HCT116 (cell line): Measurements from ENCODE around the gene USP12. TPM values are rescaled to one million over a fixed set of nuclear protein-coding genes. Genes with fewer than 3 reads are reported as not detected.

ENCODE experiments used
- ATAC-seq: fragments of 200-7000 bp; cut with Tn5 transposase; 2 replicates; pipeline ENCODE4 v1.9.1; 2020; ENCODE audit warnings: mild to moderate bottlenecking, moderate library complexity
- BruUV-seq: library from RNA; stranded (reverse); fragments of 400-500 nt; replicated peaks from 2 replicates; lab custom pipeline; 2021; lab: Mats Ljungman, UMichigan
- CTCF ChIA-PET: fragments of 300-600 bp; sonication (Branson Sonifier 250); formaldehyde crosslinking; loops from one replicate; lab custom pipeline; 2021; ENCODE audit warnings: antibody characterized with exemption; lab: Charles Lee
- POLR2A ChIA-PET: fragments of 300-600, 350-600 bp; sonication (Branson Sonifier 250); formaldehyde crosslinking; loops from one replicate; lab custom pipeline; 2021; ENCODE audit warnings: antibody characterized with exemption; lab: Charles Lee
- RAD21 ChIA-PET, 2 experiments: fragments of 300-600 bp; sonication (Branson Sonifier 250); formaldehyde crosslinking; loops; one replicate each; lab custom pipeline; 2023; ENCODE audit warnings: low total read pairs in 2 of 2; ENCODE audit not compliant: uncharacterized antibody in 2 of 2, unreplicated experiment in 2 of 2, low non-redundant PET in 1 of 2; lab: Charles Lee
- DNase-seq: peaks from one replicate; pipeline ENCODE4 v3.0.0-alpha.2; 2010; ENCODE audit warnings: low read depth, low spot score
- H2AFZ ChIP-seq: fragments of 200-600 bp; shearing (Covaris generic), sonication (generic); 2 replicates; pipeline ENCODE4 v1.6.1; 2017; ENCODE audit warnings: low read depth, mixed run types, mixed read lengths, antibody characterized with exemption, low read length; ENCODE audit not compliant: poor library complexity, severe bottlenecking
- H3K27ac ChIP-seq: 2 replicates; pipeline ENCODE4 v1.5.1; 2012; ENCODE audit warnings: low read depth, low read length
- H3K27me3 ChIP-seq: fragments of 200-600 bp; sonication (generic); 2 replicates; pipeline ENCODE4 v1.6.1; 2016; ENCODE audit warnings: mixed run types, low read length, mixed read lengths; ENCODE audit not compliant: insufficient read depth
- H3K36me3 ChIP-seq, 2 experiments: fragments of 200-500 bp in 1 of 2; fragments of 200-600 bp in 1 of 2; sonication (Bioruptor generic) in 1 of 2; sonication (generic) in 1 of 2; 2 replicates each; pipeline versions ENCODE4 v1.5.1 to v1.6.1; 2014 to 2016; ENCODE audit warnings: low read length in 2 of 2, inconsistent platforms in 1 of 2, mixed read lengths in 1 of 2, mixed run types in 1 of 2; ENCODE audit not compliant: insufficient read depth in 2 of 2, control insufficient read depth in 1 of 2
- H3K4me1 ChIP-seq, 2 experiments: fragments of 200-600 bp in 1 of 2; sonication (generic) in 1 of 2; 2 replicates each; pipeline versions ENCODE4 v1.5.1 to v1.6.1; 2012 to 2017; ENCODE audit warnings: low read length in 2 of 2, inconsistent platforms in 1 of 2, mild to moderate bottlenecking in 1 of 2, mixed read lengths in 1 of 2, mixed run types in 1 of 2, moderate library complexity in 1 of 2; ENCODE audit not compliant: insufficient read depth in 2 of 2, control insufficient read depth in 1 of 2
- H3K4me2 ChIP-seq: fragments of 200-600 bp; sonication (generic); 2 replicates; pipeline ENCODE4 v1.6.1; 2017; ENCODE audit warnings: mixed run types, low read length, mixed read lengths
- H3K4me3 ChIP-seq, 2 experiments: fragments of 200-600 bp in 1 of 2; sonication (generic) in 1 of 2; replicated peaks in 1 of 2; 2 replicates each; pipeline ENCODE4 v1.5.1; 2011 to 2016; ENCODE audit warnings: low read length in 2 of 2, control low read depth in 1 of 2, low read depth in 1 of 2, mild to moderate bottlenecking in 1 of 2, mixed read lengths in 1 of 2, mixed run types in 1 of 2
- H3K79me2 ChIP-seq: fragments of 200-600 bp; sonication (generic); 2 replicates; pipeline ENCODE4 v1.6.1; 2017; ENCODE audit warnings: mild to moderate bottlenecking, mixed run types, low read length, moderate library complexity, mixed read lengths; ENCODE audit not compliant: insufficient read depth
- H3K9ac ChIP-seq: fragments of 200-600 bp; sonication (generic); 2 replicates; pipeline ENCODE4 v1.6.1; 2016; ENCODE audit warnings: low read length, mixed read lengths
- H3K9me2 ChIP-seq: fragments of 200-600 bp; sonication (generic), shearing (Covaris generic); 2 replicates; pipeline ENCODE4 v1.6.1; 2017; ENCODE audit warnings: mixed run types, mild to moderate bottlenecking, moderate library complexity; ENCODE audit not compliant: insufficient read depth
- H3K9me3 ChIP-seq, 2 experiments: fragments of 200-500 bp in 1 of 2; fragments of 200-600 bp in 1 of 2; sonication (Bioruptor generic) in 1 of 2; sonication (generic) in 1 of 2; 2 replicates each; pipeline ENCODE4 v1.6.1; 2014 to 2017; ENCODE audit warnings: low read length in 2 of 2, mixed read lengths in 2 of 2, inconsistent platforms in 1 of 2, low read depth in 1 of 2, mild to moderate bottlenecking in 1 of 2, mixed run types in 1 of 2, moderate library complexity in 1 of 2; ENCODE audit not compliant: control insufficient read depth in 1 of 2, insufficient read depth in 1 of 2
- H4K20me1 ChIP-seq: fragments of 200-600 bp; sonication (generic), shearing (Covaris generic); 2 replicates; pipeline ENCODE4 v1.6.1; 2017; ENCODE audit warnings: mixed run types, mild to moderate bottlenecking, moderate library complexity; ENCODE audit not compliant: insufficient read depth
- ATF3 ChIP-seq: IDR thresholded peaks from 2 replicates; pipeline ENCODE4 v1.6.1; 2012
- CBX3 ChIP-seq: IDR thresholded peaks from 2 replicates; pipeline ENCODE4 v1.6.1; 2012; ENCODE audit warnings: low read depth
- CEBPB ChIP-seq: IDR thresholded peaks from 2 replicates; pipeline ENCODE4 v1.6.1; 2012; ENCODE audit warnings: low read depth
- EGR1 ChIP-seq: IDR thresholded peaks from 2 replicates; pipeline ENCODE4 v1.6.1; 2012; ENCODE audit warnings: low read depth
- ELF1 ChIP-seq: IDR thresholded peaks from 2 replicates; pipeline ENCODE4 v1.6.1; 2012; ENCODE audit warnings: low read depth, borderline replicate concordance
- EZH2 ChIP-seq: fragments of 200-600 bp; sonication (generic); IDR thresholded peaks from 2 replicates; pipeline ENCODE4 v1.6.1; 2017; ENCODE audit warnings: antibody characterized with exemption, mixed run types
- EZH2phosphoT487 ChIP-seq: fragments of 200-600 bp; IDR thresholded peaks from 2 replicates; pipeline ENCODE4 v1.6.1; 2018; ENCODE audit warnings: antibody characterized with exemption, borderline replicate concordance
- FOSL1 ChIP-seq: IDR thresholded peaks from 2 replicates; pipeline ENCODE4 v1.6.1; 2012; ENCODE audit warnings: low read depth
- JUND ChIP-seq: IDR thresholded peaks from 2 replicates; pipeline ENCODE4 v1.6.1; 2012
- POLR2A ChIP-seq: IDR thresholded peaks from 2 replicates; pipeline ENCODE4 v1.7.0; 2011; ENCODE audit warnings: borderline replicate concordance; ENCODE audit not compliant: insufficient read depth, insufficient read length; ENCODE audit errors: extremely low read depth
- POLR2AphosphoS5 ChIP-seq: IDR thresholded peaks from 2 replicates; pipeline ENCODE4 v1.6.1; 2011; ENCODE audit warnings: mild to moderate bottlenecking, low read depth, low read length, moderate library complexity
- RAD21 ChIP-seq: IDR thresholded peaks from 2 replicates; pipeline ENCODE4 v1.6.1; 2012; ENCODE audit warnings: low read depth, mild to moderate bottlenecking
- SP1 ChIP-seq: IDR thresholded peaks from 2 replicates; pipeline ENCODE4 v1.6.1; 2012; ENCODE audit warnings: low read depth
- SRF ChIP-seq: IDR thresholded peaks from 2 replicates; pipeline ENCODE4 v1.6.1; 2012; ENCODE audit warnings: low read depth
- TCF7L2 ChIP-seq: IDR thresholded peaks from 2 replicates; pipeline ENCODE4 v1.7.0; 2011; ENCODE audit warnings: borderline replicate concordance, inconsistent platforms; ENCODE audit not compliant: insufficient read depth, insufficient read length; ENCODE audit errors: extremely low read depth
- YY1 ChIP-seq: IDR thresholded peaks from 2 replicates; pipeline ENCODE4 v1.6.1; 2011; ENCODE audit warnings: low read length, low read depth, moderate library complexity, mild to moderate bottlenecking; ENCODE audit not compliant: insufficient replicate concordance; ENCODE audit errors: extremely low read depth
- ZBTB33 ChIP-seq: IDR thresholded peaks from 2 replicates; pipeline ENCODE4 v1.6.1; 2011; ENCODE audit warnings: mild to moderate bottlenecking, low read length, moderate library complexity; ENCODE audit not compliant: insufficient replicate concordance; ENCODE audit errors: extremely low read depth
- ZFX ChIP-seq: fragments of 450-650 bp; IDR thresholded peaks from 2 replicates; pipeline ENCODE4 v1.6.1; 2017
- ZNF274 ChIP-seq: fragments of 200-500 bp; sonication (Bioruptor generic); IDR thresholded peaks from 2 replicates; pipeline ENCODE4 v1.6.1; 2014; ENCODE audit warnings: mild to moderate bottlenecking, low read depth, low read length, inconsistent platforms
- intact Hi-C: fragments of 100-400 bp; cut with micrococcal nuclease; formaldehyde crosslinking; loops from 2 replicates; pipeline ENCODE4 v1.10.0; 2022
- total RNA-seq: library from RNA; stranded (reverse); gene quantifications from one replicate; pipeline ENCODE4 v1.2.1, GENCODE V29; 2021; ENCODE audit not compliant: unreplicated experiment
- TF ChIP-seq, protein P1 (sequence below): IDR thresholded peaks from 2 replicates; pipeline ENCODE4 v1.6.1; 2012; ENCODE audit warnings: low read depth
- TF ChIP-seq, protein P2 (sequence below): IDR thresholded peaks from 2 replicates; pipeline ENCODE4 v1.6.1; 2012

The USP12 gene
- total RNA-seq, 1 experiment from 2014 or later, result 28.3 TPM

- TF ChIP-seq, protein P1, sequence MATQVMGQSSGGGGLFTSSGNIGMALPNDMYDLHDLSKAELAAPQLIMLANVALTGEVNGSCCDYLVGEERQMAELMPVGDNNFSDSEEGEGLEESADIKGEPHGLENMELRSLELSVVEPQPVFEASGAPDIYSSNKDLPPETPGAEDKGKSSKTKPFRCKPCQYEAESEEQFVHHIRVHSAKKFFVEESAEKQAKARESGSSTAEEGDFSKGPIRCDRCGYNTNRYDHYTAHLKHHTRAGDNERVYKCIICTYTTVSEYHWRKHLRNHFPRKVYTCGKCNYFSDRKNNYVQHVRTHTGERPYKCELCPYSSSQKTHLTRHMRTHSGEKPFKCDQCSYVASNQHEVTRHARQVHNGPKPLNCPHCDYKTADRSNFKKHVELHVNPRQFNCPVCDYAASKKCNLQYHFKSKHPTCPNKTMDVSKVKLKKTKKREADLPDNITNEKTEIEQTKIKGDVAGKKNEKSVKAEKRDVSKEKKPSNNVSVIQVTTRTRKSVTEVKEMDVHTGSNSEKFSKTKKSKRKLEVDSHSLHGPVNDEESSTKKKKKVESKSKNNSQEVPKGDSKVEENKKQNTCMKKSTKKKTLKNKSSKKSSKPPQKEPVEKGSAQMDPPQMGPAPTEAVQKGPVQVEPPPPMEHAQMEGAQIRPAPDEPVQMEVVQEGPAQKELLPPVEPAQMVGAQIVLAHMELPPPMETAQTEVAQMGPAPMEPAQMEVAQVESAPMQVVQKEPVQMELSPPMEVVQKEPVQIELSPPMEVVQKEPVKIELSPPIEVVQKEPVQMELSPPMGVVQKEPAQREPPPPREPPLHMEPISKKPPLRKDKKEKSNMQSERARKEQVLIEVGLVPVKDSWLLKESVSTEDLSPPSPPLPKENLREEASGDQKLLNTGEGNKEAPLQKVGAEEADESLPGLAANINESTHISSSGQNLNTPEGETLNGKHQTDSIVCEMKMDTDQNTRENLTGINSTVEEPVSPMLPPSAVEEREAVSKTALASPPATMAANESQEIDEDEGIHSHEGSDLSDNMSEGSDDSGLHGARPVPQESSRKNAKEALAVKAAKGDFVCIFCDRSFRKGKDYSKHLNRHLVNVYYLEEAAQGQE, result no peak
Observed at GRCh38 chr13:27161423-27161822, 10.2 kb downstream of the USP12 start (continued).

DNA sequence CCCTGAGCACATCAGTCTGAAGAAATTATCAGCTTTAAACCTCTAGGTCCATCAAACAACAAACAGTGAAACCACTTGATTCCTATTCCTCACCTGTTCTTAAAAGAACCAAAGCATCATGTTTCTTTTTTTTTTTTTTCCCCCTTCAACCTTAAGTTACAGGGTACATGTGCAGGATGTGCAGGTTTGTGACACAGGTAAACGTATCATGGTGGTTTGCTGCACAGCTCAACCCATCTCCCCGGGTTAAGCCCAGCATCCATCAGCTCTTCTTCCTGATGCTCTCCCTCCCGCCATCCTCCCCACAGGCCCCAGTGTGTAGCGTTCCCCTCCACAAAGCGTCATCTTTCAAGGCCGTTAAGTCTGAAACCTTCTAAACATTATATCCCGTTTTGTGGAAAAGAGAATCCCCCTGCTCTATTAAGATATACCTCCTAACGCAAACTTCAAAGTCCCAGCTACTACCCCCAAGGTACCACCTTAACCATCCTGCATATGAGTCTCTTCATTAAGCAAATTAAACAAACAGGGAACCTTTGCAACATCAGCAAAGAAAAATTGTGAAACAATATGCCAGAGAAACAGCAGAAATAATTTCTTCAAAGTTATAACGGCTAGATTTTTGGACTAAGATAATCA lies 10.8 kb downstream of the USP12 start:
- no peaks in the 10 kb centered on the region; a peak in 1 of 4 replicates for H3K36me3 ChIP-seq
- CTCF ChIA-PET, result interaction anchor here (0.6 kb wide), 1 partner anchor 946 kb away, joined by 3 read pairs; no protein-coding TSS in a partner anchor
- H4K20me1 ChIP-seq, result peaks cover 7% of the 10 kb centered on the region; the same call in 1 of the 2 replicates
- DNase-seq, result no peak
- H3K27ac ChIP-seq, result no peak overlapping the region
- H3K4me1 ChIP-seq, result no peaks in the 10 kb centered on the region
- intact Hi-C loops, result no loop called here
- no TSS peak for BruUV-seq
- TF ChIP-seq EZH2phosphoT487 (no peak), CBX3 (no peak), ELF1 (no peak), EZH2 (no peak), JUND (no peak), FOSL1 (no peak), ZNF274 (no peak), RAD21 (no peak), TCF7L2 (no peak), POLR2A (no peak), ZFX (no peak), SP1 (no peak), SRF (no peak), YY1 (no peak), ZBTB33 (no peak), CEBPB (no peak), EGR1 (no peak), ATF3 (no peak), POLR2AphosphoS5 (no peak)
- TF ChIP-seq, protein P2, sequence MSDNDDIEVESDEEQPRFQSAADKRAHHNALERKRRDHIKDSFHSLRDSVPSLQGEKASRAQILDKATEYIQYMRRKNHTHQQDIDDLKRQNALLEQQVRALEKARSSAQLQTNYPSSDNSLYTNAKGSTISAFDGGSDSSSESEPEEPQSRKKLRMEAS, result no peak
- TF ChIP-seq, all 23 proteins: peak for 0
- ChIA-PET RAD21 (no interaction called here), POLR2A (no interaction called here)
- Histone ChIP-seq H3K9me2 (no peaks in the 10 kb centered on the region), H3K9me3 (no peaks in the 10 kb centered on the region), H3K4me2 (no peak overlapping the region), H2AFZ (no peak overlapping the region), H3K27me3 (no peaks in the 10 kb centered on the region), H3K79me2 (peaks cover 100% of the 10 kb centered on the region), H3K9ac (no peak overlapping the region), H3K4me3 (no peak overlapping the region)
- no peak for ATAC-seq
